Endothelial cell of umbilical vein (primary cell): ENCODE data around the gene APMAP. TPM values are rescaled to one million over a fixed set of nuclear protein-coding genes. Genes with fewer than 3 reads are reported as not detected.

Experiments used
- BruUV-seq: library from RNA; stranded (reverse); fragments of 400-500 nt; replicated peaks from 2 replicates; lab custom pipeline; 2021; lab: Mats Ljungman, UMichigan
- CTCF ChIA-PET: fragments of 300-600, 350-600 bp; sonication (Branson Sonifier 250); formaldehyde crosslinking; loops from one replicate; lab custom pipeline; 2021; ENCODE audit warnings: antibody characterized with exemption, inconsistent platforms; lab: Charles Lee
- POLR2A ChIA-PET: fragments of 300-600, 350-600 bp; sonication (Branson Sonifier 250); formaldehyde crosslinking; loops from one replicate; lab custom pipeline; 2021; ENCODE audit warnings: antibody characterized with exemption, inconsistent platforms; lab: Charles Lee
- DNase-seq: peaks from one replicate; pipeline ENCODE4 v3.0.0-alpha.2; 2011; ENCODE audit warnings: low read depth, low spot score
- FAIRE-seq: peaks from 2 replicates; lab custom pipeline; 2011; peaks lifted over from hg19 to GRCh38; lab: Jason Lieb, UNC
- H2AFZ ChIP-seq: 2 replicates; pipeline ENCODE4 v1.6.0; 2012; ENCODE audit warnings: low read depth, low read length, control low read depth, inconsistent platforms
- H3K27ac ChIP-seq: 2 replicates; pipeline ENCODE4 v1.5.1; 2011; ENCODE audit warnings: low read depth, mild to moderate bottlenecking, control low read depth, low read length, moderate library complexity; ENCODE audit not compliant: insufficient read depth
- H3K27me3 ChIP-seq, 2 experiments: 2 replicates each; pipeline versions ENCODE4 v1.6.0 to v1.6.1; 2011; ENCODE audit warnings: low read length in 2 of 2, mixed read lengths in 1 of 2; ENCODE audit not compliant: control insufficient read depth in 2 of 2, insufficient read depth in 2 of 2
- H3K36me3 ChIP-seq, 2 experiments: 2 replicates in 1 of 2; 3 replicates in 1 of 2; pipeline ENCODE4 v1.5.1; 2011; ENCODE audit warnings: low read length in 2 of 2, mild to moderate bottlenecking in 1 of 2, moderate library complexity in 1 of 2; ENCODE audit not compliant: control insufficient read depth in 2 of 2, insufficient read depth in 2 of 2; ENCODE audit errors: extremely low read depth in 1 of 2
- H3K4me1 ChIP-seq: 3 replicates; pipeline ENCODE4 v1.5.1; 2011; ENCODE audit warnings: mild to moderate bottlenecking, low read length; ENCODE audit not compliant: control insufficient read depth, insufficient read depth; ENCODE audit errors: extremely low read depth
- H3K4me2 ChIP-seq: 2 replicates; pipeline ENCODE4 v1.6.1; 2011; ENCODE audit warnings: low read length, control low read depth, mixed read lengths; ENCODE audit not compliant: insufficient read depth
- H3K4me3 ChIP-seq, 3 experiments: fragments of 200-600 bp in 1 of 3; sonication (generic), shearing (Covaris generic) in 1 of 3; replicated peaks in 1 of 3; 2 replicates each; pipeline ENCODE4 v1.5.1; 2011 to 2016; ENCODE audit warnings: control low read depth in 3 of 3, low read length in 3 of 3, mild to moderate bottlenecking in 2 of 3, inconsistent platforms in 1 of 3, low read depth in 1 of 3, moderate library complexity in 1 of 3; ENCODE audit not compliant: insufficient read depth in 1 of 3
- H3K79me2 ChIP-seq: 2 replicates; pipeline ENCODE4 v1.6.0; 2012; ENCODE audit warnings: low read length, inconsistent platforms; ENCODE audit not compliant: control insufficient read depth, insufficient read depth
- H3K9ac ChIP-seq: replicated peaks from 2 replicates; pipeline ENCODE3; 2011; ENCODE audit warnings: low read length, control low read depth; ENCODE audit not compliant: insufficient read depth; ENCODE audit errors: extremely low read depth
- H3K9me1 ChIP-seq: replicated peaks from 3 replicates; pipeline ENCODE4 v1.6.0; 2011; ENCODE audit warnings: mild to moderate bottlenecking, low read length; ENCODE audit not compliant: control insufficient read depth, insufficient read depth; ENCODE audit errors: extremely low read depth
- H3K9me3 ChIP-seq: replicated peaks from 2 replicates; pipeline ENCODE4 v1.5.1; 2012; ENCODE audit warnings: low read length, inconsistent platforms; ENCODE audit not compliant: control insufficient read depth, insufficient read depth
- H4K20me1 ChIP-seq: replicated peaks from 2 replicates; pipeline ENCODE3; 2011; ENCODE audit warnings: mild to moderate bottlenecking, low read length; ENCODE audit not compliant: control insufficient read depth, insufficient read depth; ENCODE audit errors: extremely low read depth
- EZH2 ChIP-seq: IDR thresholded peaks from 2 replicates; pipeline ENCODE4 v1.6.1; 2012; ENCODE audit warnings: borderline replicate concordance, low read depth, mild to moderate bottlenecking, moderate library complexity, low read length, inconsistent platforms; ENCODE audit not compliant: severe bottlenecking
- FOS ChIP-seq: IDR thresholded peaks from 2 replicates; pipeline ENCODE4 v1.6.1; 2011; ENCODE audit warnings: mild to moderate bottlenecking, low read length, moderate library complexity, borderline replicate concordance; ENCODE audit not compliant: insufficient read depth
- GATA2 ChIP-seq: IDR thresholded peaks from 2 replicates; pipeline ENCODE4 v1.7.0; 2011; ENCODE audit warnings: low read depth, mild to moderate bottlenecking, moderate library complexity, mixed read lengths, low read length; ENCODE audit not compliant: insufficient read length, insufficient read depth
- JUN ChIP-seq: IDR thresholded peaks from 2 replicates; pipeline ENCODE4 v1.6.1; 2011; ENCODE audit warnings: borderline replicate concordance, low read depth; ENCODE audit not compliant: insufficient read length, insufficient read depth
- MAX ChIP-seq: IDR thresholded peaks from 2 replicates; pipeline ENCODE4 v1.6.1; 2011; ENCODE audit not compliant: insufficient read depth, insufficient read length
- MYC ChIP-seq: IDR thresholded peaks from one replicate; pipeline ENCODE4 v1.6.1; 2011; ENCODE audit warnings: mild to moderate bottlenecking, low read depth, low read length
- POLR2A ChIP-seq: IDR thresholded peaks from 2 replicates; pipeline ENCODE4 v1.6.1; 2012; ENCODE audit warnings: low read depth, mild to moderate bottlenecking, control low read depth, low read length
- POLR2AphosphoS5 ChIP-seq: IDR thresholded peaks from 2 replicates; pipeline ENCODE4 v1.6.1; 2012; ENCODE audit warnings: low read depth, mild to moderate bottlenecking, control low read depth, low read length, moderate library complexity; ENCODE audit not compliant: insufficient read depth
- dilution Hi-C: fragments of 300-500 bp; cut with MboI; formaldehyde crosslinking; loops from one replicate; pipeline ENCODE4 v1.15.0; 2019; ENCODE audit warnings: low sequenced_read_pairs; ENCODE audit not compliant: extremely low pct_ligation_motif_present
- intact Hi-C: fragments of 100-400 bp; cut with micrococcal nuclease; formaldehyde crosslinking; loops from one replicate; pipeline ENCODE4 v1.10.0; 2022
- polyA plus RNA-seq, 4 experiments: library from polyadenylated mRNA; depleted of rRNA in 3 of 4; stranded (reverse) in 3 of 4; unstranded in 1 of 4; fragments of >200 nt; gene quantifications; 2 replicates each; pipeline versions ENCODE4 v1.2.1 to v1.2.3, GENCODE V29; 2011 to 2012; ENCODE audit warnings: missing spikeins in 1 of 4
- total RNA-seq: library from RNA; stranded (reverse); gene quantifications from 2 replicates; pipeline ENCODE4 v1.2.3, GENCODE V29; 2021
- TF ChIP-seq, protein P1 (sequence below), 2 donors: IDR thresholded peaks; 1 replicate in 1 of 2; 2 replicates in 1 of 2; pipeline ENCODE4 v1.5.1; 2011; ENCODE audit warnings: low read length in 2 of 2, mild to moderate bottlenecking in 2 of 2, moderate library complexity in 2 of 2, control low read depth in 1 of 2, inconsistent platforms in 1 of 2, low read depth in 1 of 2; ENCODE audit not compliant: insufficient read depth in 1 of 2; ENCODE audit errors: extremely low read depth in 1 of 2

APMAP gene
- total and polyA plus RNA-seq, 2 donors (not counting 3 experiments of a cell fraction or from before 2014, with no cell fraction given), result 80.7 to 110 TPM

GRCh38 chr20:25013478-25014380 is 21.2 kb upstream of the APMAP start:
- intact Hi-C loops, result no loop called here
- no peaks in the 10 kb centered on the region for H3K9me3 ChIP-seq
- H3K27ac ChIP-seq, result no peak overlapping the region
- FAIRE-seq (no peak), DNase-seq (no peak)
- no peak for TF ChIP-seq MYC
- TF ChIP-seq POLR2A, result no peak
- TF ChIP-seq, protein P1, sequence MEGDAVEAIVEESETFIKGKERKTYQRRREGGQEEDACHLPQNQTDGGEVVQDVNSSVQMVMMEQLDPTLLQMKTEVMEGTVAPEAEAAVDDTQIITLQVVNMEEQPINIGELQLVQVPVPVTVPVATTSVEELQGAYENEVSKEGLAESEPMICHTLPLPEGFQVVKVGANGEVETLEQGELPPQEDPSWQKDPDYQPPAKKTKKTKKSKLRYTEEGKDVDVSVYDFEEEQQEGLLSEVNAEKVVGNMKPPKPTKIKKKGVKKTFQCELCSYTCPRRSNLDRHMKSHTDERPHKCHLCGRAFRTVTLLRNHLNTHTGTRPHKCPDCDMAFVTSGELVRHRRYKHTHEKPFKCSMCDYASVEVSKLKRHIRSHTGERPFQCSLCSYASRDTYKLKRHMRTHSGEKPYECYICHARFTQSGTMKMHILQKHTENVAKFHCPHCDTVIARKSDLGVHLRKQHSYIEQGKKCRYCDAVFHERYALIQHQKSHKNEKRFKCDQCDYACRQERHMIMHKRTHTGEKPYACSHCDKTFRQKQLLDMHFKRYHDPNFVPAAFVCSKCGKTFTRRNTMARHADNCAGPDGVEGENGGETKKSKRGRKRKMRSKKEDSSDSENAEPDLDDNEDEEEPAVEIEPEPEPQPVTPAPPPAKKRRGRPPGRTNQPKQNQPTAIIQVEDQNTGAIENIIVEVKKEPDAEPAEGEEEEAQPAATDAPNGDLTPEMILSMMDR (IDR thresholded peaks at IDR 0.05; ENCODE audit: extremely low read depth in 1 of 2, insufficient read depth in 1 of 2, low read depth in 1 of 2, low read length in 2 of 2), result no peak
- no peak for TF ChIP-seq POLR2AphosphoS5
- no peak for TF ChIP-seq GATA2
- TF ChIP-seq FOS, result no peak
- TF ChIP-seq MAX, result no peak
- TF ChIP-seq JUN, result no peak
- no peak for TF ChIP-seq EZH2
- no peaks in the 10 kb centered on the region for H3K36me3 ChIP-seq
- no TSS peak for BruUV-seq
- CTCF ChIA-PET, result interaction anchor here (0.6 kb wide), 1 partner anchor 19 kb away, joined by 3 read pairs; no protein-coding TSS in a partner anchor
- no peak overlapping the region for H3K4me3 ChIP-seq
- no peaks in the 10 kb centered on the region for H3K9me1 ChIP-seq
- dilution Hi-C loops, result no loop called here
- H3K9ac ChIP-seq, result no peak overlapping the region
- POLR2A ChIA-PET, result no interaction called here
- H2AFZ ChIP-seq, result no peak overlapping the region
- no peaks in the 10 kb centered on the region for H3K27me3 ChIP-seq
- H3K79me2 ChIP-seq, result no peaks in the 10 kb centered on the region
- no peaks in the 10 kb centered on the region for H4K20me1 ChIP-seq
- no peaks in the 10 kb centered on the region for H3K4me1 ChIP-seq
- no peak overlapping the region for H3K4me2 ChIP-seq
